H1 (cell line): ENCODE results near the gene TTLL7. TPM values are rescaled to one million over a fixed set of nuclear protein-coding genes. Genes with fewer than 3 reads are reported as not detected.

ENCODE experiments used
- CTCF ChIA-PET: fragments of 300-600 bp; sonication (Branson Sonifier 250); formaldehyde crosslinking; loops from one replicate; lab custom pipeline; 2021; ENCODE audit not compliant: partially characterized antibody; lab: Charles Lee
- POLR2A ChIA-PET: fragments of 300-600 bp; sonication (Branson Sonifier 250); formaldehyde crosslinking; loops from one replicate; lab custom pipeline; 2021; ENCODE audit warnings: inconsistent platforms; ENCODE audit not compliant: partially characterized antibody; lab: Charles Lee
- DNase-seq, 2 experiments: peaks; one replicate each; pipeline versions ENCODE4 v3.0.0 to v3.0.0-alpha.2; 2010 to 2022; ENCODE audit warnings: low spot score in 2 of 2, low read depth in 1 of 2, mixed read lengths in 1 of 2
- FAIRE-seq: peaks from 2 replicates; lab custom pipeline; 2011; peaks lifted over from hg19 to GRCh38; lab: Jason Lieb, UNC
- H2AFZ ChIP-seq: 2 replicates; pipeline ENCODE4 v1.8.1; 2012; ENCODE audit warnings: low read length, inconsistent platforms
- H2AK5ac ChIP-seq: 2 replicates; pipeline ENCODE4 v1.6.1; 2013; ENCODE audit warnings: low read depth, low read length
- H2BK120ac ChIP-seq: replicated peaks from 2 replicates; pipeline ENCODE3; 2013; ENCODE audit warnings: low read depth, low read length, inconsistent platforms
- H2BK12ac ChIP-seq: 2 replicates; pipeline ENCODE4 v1.6.1; 2013; ENCODE audit warnings: low read depth, low read length
- H2BK15ac ChIP-seq: 2 replicates; pipeline ENCODE4 v1.6.1; 2013; ENCODE audit warnings: low read length
- H2BK20ac ChIP-seq: 2 replicates; pipeline ENCODE4 v1.6.1; 2013; ENCODE audit warnings: low read length
- H2BK5ac ChIP-seq: 2 replicates; pipeline ENCODE4 v1.6.1; 2013; ENCODE audit warnings: low read depth, low read length
- H3K14ac ChIP-seq: 2 replicates; pipeline ENCODE4 v1.6.1; 2013; ENCODE audit warnings: inconsistent platforms; ENCODE audit not compliant: insufficient read length
- H3K18ac ChIP-seq: 2 replicates; pipeline ENCODE4 v1.6.1; 2013; ENCODE audit warnings: low read length; ENCODE audit errors: extremely low read depth
- H3K23ac ChIP-seq: 2 replicates; pipeline ENCODE4 v1.6.1; 2013; ENCODE audit warnings: inconsistent platforms; ENCODE audit not compliant: insufficient read length
- H3K23me2 ChIP-seq: 2 replicates; pipeline ENCODE4 v1.6.1; 2013; ENCODE audit warnings: low read depth, low read length
- H3K27ac ChIP-seq: 2 replicates; pipeline ENCODE4 v1.6.1; 2011; ENCODE audit warnings: low read depth, low read length, inconsistent platforms
- H3K27me3 ChIP-seq, 4 experiments: replicated peaks in 1 of 4; 1 replicate in 1 of 4; 2 replicates in 3 of 4; pipeline versions ENCODE4 v1.6.1 to v1.8.1; 2011 to 2013; ENCODE audit warnings: low read length in 3 of 4, mild to moderate bottlenecking in 3 of 4, inconsistent platforms in 2 of 4, mixed read lengths in 2 of 4, moderate library complexity in 1 of 4; ENCODE audit not compliant: control insufficient read depth in 3 of 4, insufficient read depth in 3 of 4; ENCODE audit errors: extremely low read depth in 1 of 4
- H3K36me3 ChIP-seq, 4 experiments: 2 replicates each; pipeline versions ENCODE4 v1.6.1 to v1.8.1; 2011 to 2013; ENCODE audit warnings: mild to moderate bottlenecking in 4 of 4, low read length in 3 of 4, moderate library complexity in 2 of 4, control low read depth in 1 of 4, inconsistent platforms in 1 of 4; ENCODE audit not compliant: insufficient read depth in 4 of 4, control insufficient read depth in 2 of 4
- H3K4ac ChIP-seq: replicated peaks from 2 replicates; pipeline ENCODE3; 2013; ENCODE audit warnings: low read length, low read depth, mixed read lengths, inconsistent platforms; ENCODE audit not compliant: insufficient read length
- H3K4me1 ChIP-seq, 4 experiments: replicated peaks in 1 of 4; 1 replicate in 1 of 4; 2 replicates in 3 of 4; pipeline versions ENCODE4 v1.6.1 to v1.8.1; 2011 to 2013; ENCODE audit warnings: low read length in 3 of 4, inconsistent platforms in 2 of 4, mixed read lengths in 1 of 4; ENCODE audit not compliant: insufficient read depth in 4 of 4, control insufficient read depth in 3 of 4
- H3K4me2 ChIP-seq, 2 experiments: 2 replicates each; pipeline versions ENCODE4 v1.6.1 to v1.8.1; 2011 to 2013; ENCODE audit warnings: low read depth in 2 of 2, low read length in 2 of 2, control low read depth in 1 of 2, inconsistent platforms in 1 of 2, mild to moderate bottlenecking in 1 of 2; ENCODE audit not compliant: insufficient read depth in 1 of 2
- H3K4me3 ChIP-seq, 4 experiments: fragments of 200-600, 300-600 bp in 1 of 4; sonication (generic), shearing (Covaris generic), sonication (Bioruptor Twin) in 1 of 4; 2 replicates each; pipeline versions ENCODE4 v1.5.1 to v1.8.1; 2011 to 2016; ENCODE audit warnings: low read length in 4 of 4, low read depth in 3 of 4, control low read depth in 2 of 4, inconsistent platforms in 2 of 4, mild to moderate bottlenecking in 2 of 4, mixed read lengths in 1 of 4, moderate library complexity in 1 of 4; ENCODE audit not compliant: insufficient read depth in 2 of 4; ENCODE audit errors: extremely low read depth in 1 of 4
- H3K56ac ChIP-seq: replicated peaks from 2 replicates; pipeline ENCODE3; 2013; ENCODE audit warnings: low read depth, mild to moderate bottlenecking, mixed read lengths, low read length, inconsistent platforms; ENCODE audit not compliant: insufficient read length
- H3K79me1 ChIP-seq: 2 replicates; pipeline ENCODE4 v1.6.1; 2013; ENCODE audit warnings: low read depth, low read length, control low read depth
- H3K79me2 ChIP-seq, 2 experiments: 2 replicates each; pipeline versions ENCODE4 v1.6.1 to v1.8.1; 2012 to 2013; ENCODE audit warnings: low read length in 2 of 2, mild to moderate bottlenecking in 2 of 2, inconsistent platforms in 1 of 2; ENCODE audit not compliant: insufficient read depth in 2 of 2, control insufficient read depth in 1 of 2
- H3K9ac ChIP-seq, 4 experiments: replicated peaks in 1 of 4; 1 replicate in 1 of 4; 2 replicates in 3 of 4; pipeline versions ENCODE4 v1.6.1 to v1.8.1; 2011 to 2013; ENCODE audit warnings: low read depth in 3 of 4, low read length in 3 of 4, control low read depth in 2 of 4, mild to moderate bottlenecking in 2 of 4, moderate library complexity in 2 of 4, inconsistent platforms in 1 of 4; ENCODE audit errors: extremely low read depth in 1 of 4
- H3K9me3 ChIP-seq, 2 experiments: 2 replicates each; pipeline versions ENCODE4 v1.6.1 to v1.8.1; 2012 to 2013; ENCODE audit warnings: mild to moderate bottlenecking in 2 of 2, moderate library complexity in 2 of 2, control low read depth in 1 of 2, inconsistent platforms in 1 of 2, low read depth in 1 of 2, low read length in 1 of 2, mixed read lengths in 1 of 2; ENCODE audit not compliant: insufficient read depth in 2 of 2
- H4K20me1 ChIP-seq, 2 experiments: replicated peaks in 1 of 2; 2 replicates each; pipeline versions ENCODE3 to v1.8.1; 2011 to 2013; ENCODE audit warnings: inconsistent platforms in 2 of 2, low read length in 2 of 2, mild to moderate bottlenecking in 1 of 2; ENCODE audit not compliant: insufficient read depth in 2 of 2, control insufficient read depth in 1 of 2
- H4K5ac ChIP-seq: 2 replicates; pipeline ENCODE4 v1.6.1; 2013; ENCODE audit warnings: low read length, low read depth, mixed read lengths, inconsistent platforms; ENCODE audit not compliant: insufficient read length
- H4K8ac ChIP-seq: 2 replicates; pipeline ENCODE4 v1.8.0; 2013; ENCODE audit warnings: mild to moderate bottlenecking, moderate library complexity, low read length, inconsistent platforms; ENCODE audit not compliant: insufficient read depth; ENCODE audit errors: extremely low read depth
- H4K91ac ChIP-seq: replicated peaks from 2 replicates; pipeline ENCODE3; 2013; ENCODE audit warnings: low read length, mixed read lengths, inconsistent platforms; ENCODE audit not compliant: insufficient read length
- BRCA1 ChIP-seq: IDR thresholded peaks from 2 replicates; pipeline ENCODE4 v1.6.1; 2012; ENCODE audit warnings: low read depth, low read length, improper control_type of control experiment
- CBX5 ChIP-seq: fragments of 300-800, 300-1000 bp; sonication (generic); IDR thresholded peaks from 2 replicates; pipeline ENCODE4 v1.7.1; 2016; ENCODE audit warnings: antibody characterized with exemption, low read length, low read depth
- EZH2 ChIP-seq: fragments of 200-600 bp; sonication (generic); IDR thresholded peaks from 2 replicates; pipeline ENCODE4 v1.7.1; 2012; ENCODE audit warnings: low read depth, mild to moderate bottlenecking, moderate library complexity, low read length, inconsistent platforms; ENCODE audit not compliant: severe bottlenecking
- GABPA ChIP-seq: IDR thresholded peaks from 2 replicates; pipeline ENCODE4 v1.6.1; 2011; ENCODE audit warnings: mild to moderate bottlenecking, low read length, moderate library complexity, borderline replicate concordance; ENCODE audit not compliant: insufficient read depth
- JUN ChIP-seq: IDR thresholded peaks from 2 replicates; pipeline ENCODE4 v1.6.1; 2011; ENCODE audit warnings: low read depth, mild to moderate bottlenecking, improper control_type of control experiment, low read length
- JUND ChIP-seq: IDR thresholded peaks from 2 replicates; pipeline ENCODE4 v1.6.1; 2011; ENCODE audit warnings: mild to moderate bottlenecking, improper control_type of control experiment, low read length
- RNF2 ChIP-seq: fragments of 200-900, 300-1000 bp; sonication (generic); IDR thresholded peaks from 2 replicates; pipeline ENCODE4 v1.7.1; 2016; ENCODE audit warnings: borderline replicate concordance, low read depth, mild to moderate bottlenecking, antibody characterized with exemption, low read length; ENCODE audit not compliant: poor library complexity, severe bottlenecking; ENCODE audit errors: missing control alignments
- SUZ12 ChIP-seq: fragments of 200-600 bp; sonication (generic); IDR thresholded peaks from 2 replicates; pipeline ENCODE4 v1.6.1; 2012; ENCODE audit warnings: mild to moderate bottlenecking, inconsistent platforms, low read length, moderate library complexity, mixed read lengths
- TAF1 ChIP-seq: IDR thresholded peaks from 2 replicates; pipeline ENCODE4 v1.6.1; 2011; ENCODE audit warnings: mild to moderate bottlenecking, low read depth, low read length
- ZNF274 ChIP-seq: IDR thresholded peaks from 2 replicates; pipeline ENCODE4 v1.7.0; 2012; ENCODE audit warnings: low read length, borderline replicate concordance; ENCODE audit errors: extremely low read depth
- WGBS, 2 experiments: shearing (Covaris generic) in 1 of 2; methylation state at CpG; one replicate each; pipeline versions ENCODE4 v1.1.6 to v1.1.7; 2013 to 2015; ENCODE audit warnings: low lambda C conversion rate in 2 of 2, mixed read lengths in 2 of 2, inconsistent platforms in 1 of 2, low coverage in 1 of 2, missing lambda C conversion rate in 1 of 2; ENCODE audit not compliant: insufficient replicate concordance in 2 of 2, insufficient coverage in 1 of 2, insufficient read length in 1 of 2; ENCODE audit errors: extremely low coverage in 1 of 2, missing lambda C conversion rate in 1 of 2; 5-methylcytosine and 5-hydroxymethylcytosine counted together
- polyA plus RNA-seq, 7 experiments: library from polyadenylated mRNA; depleted of rRNA in 3 of 7; stranded (reverse) in 5 of 7; unstranded in 2 of 7; fragments of >200 nt in 5 of 7; fragments of 200-250 nt in 2 of 7; gene quantifications; 1 replicate in 5 of 7; 2 replicates in 1 of 7; 4 replicates in 1 of 7; pipeline versions ENCODE4 v1.2.1 to v1.2.3, GENCODE V29; 2011 to 2013; ENCODE audit warnings: missing spikeins in 2 of 7, mixed read lengths in 2 of 7
- total RNA-seq: library from RNA; stranded (reverse); fragmentation: NEBNext Ultra II Directional; extraction: Animal tissue kit (Norgen Biotek cat#: 25700); gene quantifications from 2 replicates; pipeline ENCODE4 v1.2.1, GENCODE V29; 2021
- TF ChIP-seq, protein P1 (sequence below): IDR thresholded peaks from 2 replicates; pipeline ENCODE4 v1.6.1; 2011; ENCODE audit warnings: low read length, improper control_type of control experiment
- TF ChIP-seq, protein P2 (sequence below): IDR thresholded peaks from 2 replicates; pipeline ENCODE4 v1.6.1; 2011; ENCODE audit warnings: low read depth, mild to moderate bottlenecking, low read length; ENCODE audit not compliant: insufficient read depth

Gene TTLL7
- total and polyA plus RNA-seq, 2 of the 8 experiments (the other 6 are each of a cell fraction or from before 2014, with no cell fraction given) = 1.9 to 7.9 TPM

DNA sequence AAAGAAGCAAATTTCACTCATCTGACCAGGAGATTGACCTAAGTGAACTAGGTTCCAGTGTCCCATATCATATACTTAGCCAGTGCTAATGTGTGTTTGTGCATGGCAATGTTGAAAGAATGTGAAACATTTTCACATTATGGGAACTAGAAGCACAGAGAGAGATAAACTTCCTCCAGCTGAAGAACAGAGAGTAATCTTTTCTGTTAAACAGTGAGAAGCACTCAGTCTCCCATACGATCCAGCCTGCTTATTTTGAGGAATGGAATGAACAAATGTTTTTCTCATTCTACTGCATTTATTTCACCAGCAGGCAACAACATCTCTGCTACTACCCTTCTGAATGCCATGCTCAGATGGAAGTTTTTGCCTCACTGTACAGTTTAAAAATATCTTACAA, 170.5 kb downstream of the TTLL7 start:
- FAIRE-seq (no peak), DNase-seq (no peak)
- Histone ChIP-seq H2AK5ac (no peak overlapping the region), H4K91ac (no peak overlapping the region), H3K36me3 (no peaks in the 10 kb centered on the region), H4K8ac (no peak overlapping the region), H3K79me1 (no peaks in the 10 kb centered on the region), H4K5ac (no peak overlapping the region), H2BK15ac (no peak overlapping the region), H4K20me1 (no peaks in the 10 kb centered on the region), H3K18ac (no peak overlapping the region), H3K4me1 (no peaks in the 10 kb centered on the region), H3K56ac (no peak overlapping the region), H3K23ac (no peak overlapping the region), H3K4me3 (no peak overlapping the region), H3K23me2 (no peaks in the 10 kb centered on the region), H3K79me2 (no peaks in the 10 kb centered on the region), H3K4me2 (no peak overlapping the region), H3K9ac (no peak overlapping the region), H2BK120ac (no peak overlapping the region), H2BK20ac (no peak overlapping the region), H3K9me3 (no peaks in the 10 kb centered on the region), H2BK12ac (no peak overlapping the region), H2AFZ (no peak overlapping the region), H3K14ac (no peak overlapping the region), H2BK5ac (no peak overlapping the region), H3K27ac (no peak overlapping the region), H3K27me3 (no peaks in the 10 kb centered on the region), H3K4ac (no peak overlapping the region)
- WGBS, 2 experiments = 88% methylated on average over 1 of the region's 1 CpG; no CpG with 5 or more reads in 1 of the 2 experiments
- POLR2A ChIA-PET = no interaction called here
- CTCF ChIA-PET = interaction anchor here (0.6 to 1.3 kb wide), 2 partner anchors 11 to 136 kb away, joined by 3 read pairs; no protein-coding TSS in a partner anchor
- no peak for TF ChIP-seq ZNF274
- no peak for TF ChIP-seq JUN
- TF ChIP-seq TAF1 = no peak
- TF ChIP-seq EZH2 = no peak
- TF ChIP-seq, protein P1, sequence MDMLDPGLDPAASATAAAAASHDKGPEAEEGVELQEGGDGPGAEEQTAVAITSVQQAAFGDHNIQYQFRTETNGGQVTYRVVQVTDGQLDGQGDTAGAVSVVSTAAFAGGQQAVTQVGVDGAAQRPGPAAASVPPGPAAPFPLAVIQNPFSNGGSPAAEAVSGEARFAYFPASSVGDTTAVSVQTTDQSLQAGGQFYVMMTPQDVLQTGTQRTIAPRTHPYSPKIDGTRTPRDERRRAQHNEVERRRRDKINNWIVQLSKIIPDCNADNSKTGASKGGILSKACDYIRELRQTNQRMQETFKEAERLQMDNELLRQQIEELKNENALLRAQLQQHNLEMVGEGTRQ = no peak
- TF ChIP-seq RNF2 = no peak
- no peak for TF ChIP-seq JUND
- TF ChIP-seq, protein P2, sequence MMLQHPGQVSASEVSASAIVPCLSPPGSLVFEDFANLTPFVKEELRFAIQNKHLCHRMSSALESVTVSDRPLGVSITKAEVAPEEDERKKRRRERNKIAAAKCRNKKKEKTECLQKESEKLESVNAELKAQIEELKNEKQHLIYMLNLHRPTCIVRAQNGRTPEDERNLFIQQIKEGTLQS = no peak
- TF ChIP-seq GABPA = no peak
- TF ChIP-seq CBX5 = no peak
- TF ChIP-seq SUZ12 = no peak
- TF ChIP-seq BRCA1 = no peak
